Body of pancreas (tissue), 4 donors: ENCODE results near the gene CGB7. TPM values are rescaled to one million over a fixed set of nuclear protein-coding genes. Genes with fewer than 3 reads are reported as not detected.

Experiments used
- ATAC-seq: fragments of 150-250 bp; one replicate; pipeline ENCODE4 v1.9.1; 2016
- DNase-seq, 4 donors: peaks; one replicate each; pipeline ENCODE4 v3.0.0-alpha.2; 2019
- H3K27ac ChIP-seq, 4 donors: fragments of 200-600 bp; sonication (generic); 1 replicate in 3 of 4; 2 replicates in 1 of 4; pipeline versions ENCODE4 v1.5.1 to v1.6.1; 2016 to 2019; ENCODE audit warnings: mild to moderate bottlenecking in 1 of 4, mixed read lengths in 1 of 4, moderate library complexity in 1 of 4
- H3K27me3 ChIP-seq, 2 donors: fragments of 200-600 bp; sonication (generic); one replicate each; pipeline ENCODE4 v1.6.0; 2016; ENCODE audit warnings: mild to moderate bottlenecking in 1 of 2
- H3K36me3 ChIP-seq, 2 donors: fragments of 200-600 bp; sonication (generic); replicated peaks in 1 of 2; 2 replicates each; pipeline ENCODE4 v1.5.1; 2016; ENCODE audit warnings: low read depth in 2 of 2; ENCODE audit not compliant: insufficient read depth in 1 of 2
- H3K4me1 ChIP-seq: fragments of 200-600 bp; sonication (generic); one replicate; pipeline ENCODE4 v1.6.0; 2016
- H3K4me3 ChIP-seq, 2 donors: fragments of 200-600 bp; sonication (generic); 1 replicate in 1 of 2; 2 replicates in 1 of 2; pipeline ENCODE4 v1.5.1; 2016 to 2019
- H3K9me3 ChIP-seq, 3 donors: fragments of 200-600 bp; sonication (generic); 1 replicate in 2 of 3; 2 replicates in 1 of 3; pipeline ENCODE4 v1.5.1; 2016
- POLR2A ChIP-seq, 3 donors: fragments of 450-650 bp; IDR thresholded peaks; one replicate each; pipeline ENCODE4 v1.6.1; 2016; ENCODE audit warnings: antibody characterized with exemption in 3 of 3, mild to moderate bottlenecking in 2 of 3
- WGBS, 2 donors: methylation state at CpG; one replicate each; pipeline ENCODE4 v1.1.5; 2017; 5-methylcytosine and 5-hydroxymethylcytosine counted together
- intact Hi-C: fragments of 100-400 bp; cut with DNase I; formaldehyde crosslinking; loops from one replicate; pipeline ENCODE4 v1.15.1; 2023
- total RNA-seq, 2 donors: library from RNA; depleted of rRNA; stranded (reverse); fragments of >200 nt; gene quantifications; one replicate each; pipeline ENCODE4 v1.1.0, GENCODE V29; 2016
- TF ChIP-seq, protein P1 (sequence below), 7 experiments: fragments of 450-650 bp in 4 of 7; fragments of 200-600 bp in 3 of 7; sonication (generic) in 3 of 7; IDR thresholded peaks; one replicate each; pipeline ENCODE4 v1.5.1; 2016 to 2019; ENCODE audit warnings: antibody characterized with exemption in 7 of 7

CGB7 gene
- total RNA-seq, 2 donors from 2014 or later = not detected

DNA sequence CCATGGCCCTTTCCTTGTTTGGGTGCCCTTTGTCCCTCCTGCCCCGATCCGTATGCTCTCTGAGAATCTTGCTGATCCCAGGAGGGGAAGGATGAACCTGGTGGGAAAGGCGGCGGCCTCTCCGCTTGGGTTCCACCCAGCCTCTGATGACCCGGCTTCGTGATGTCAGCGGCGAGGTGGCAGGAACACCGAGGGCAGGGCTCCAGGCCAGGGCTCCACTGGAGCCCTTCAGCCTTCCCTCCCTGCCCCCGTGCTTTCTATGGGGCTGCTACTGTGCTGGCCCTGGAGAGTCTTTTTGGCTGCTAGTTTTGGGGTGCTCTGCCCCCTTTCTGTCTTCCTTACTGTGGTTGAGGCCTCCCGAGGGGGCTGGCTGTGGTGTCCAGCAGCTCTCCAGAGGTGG lies 44.8 kb upstream of the CGB7 start:
- H3K9me3 ChIP-seq = no peaks in the 10 kb centered on the region
- intact Hi-C loops = no loop called here
- TF ChIP-seq, protein P1, sequence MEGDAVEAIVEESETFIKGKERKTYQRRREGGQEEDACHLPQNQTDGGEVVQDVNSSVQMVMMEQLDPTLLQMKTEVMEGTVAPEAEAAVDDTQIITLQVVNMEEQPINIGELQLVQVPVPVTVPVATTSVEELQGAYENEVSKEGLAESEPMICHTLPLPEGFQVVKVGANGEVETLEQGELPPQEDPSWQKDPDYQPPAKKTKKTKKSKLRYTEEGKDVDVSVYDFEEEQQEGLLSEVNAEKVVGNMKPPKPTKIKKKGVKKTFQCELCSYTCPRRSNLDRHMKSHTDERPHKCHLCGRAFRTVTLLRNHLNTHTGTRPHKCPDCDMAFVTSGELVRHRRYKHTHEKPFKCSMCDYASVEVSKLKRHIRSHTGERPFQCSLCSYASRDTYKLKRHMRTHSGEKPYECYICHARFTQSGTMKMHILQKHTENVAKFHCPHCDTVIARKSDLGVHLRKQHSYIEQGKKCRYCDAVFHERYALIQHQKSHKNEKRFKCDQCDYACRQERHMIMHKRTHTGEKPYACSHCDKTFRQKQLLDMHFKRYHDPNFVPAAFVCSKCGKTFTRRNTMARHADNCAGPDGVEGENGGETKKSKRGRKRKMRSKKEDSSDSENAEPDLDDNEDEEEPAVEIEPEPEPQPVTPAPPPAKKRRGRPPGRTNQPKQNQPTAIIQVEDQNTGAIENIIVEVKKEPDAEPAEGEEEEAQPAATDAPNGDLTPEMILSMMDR (IDR thresholded peaks at IDR 0.05) = no peak
- TF ChIP-seq POLR2A (IDR thresholded peaks at IDR 0.05) = no peak
- H3K4me1 ChIP-seq = peaks cover 14% of the 10 kb centered on the region
- DNase-seq (no peak), ATAC-seq (no peak)
- H3K36me3 ChIP-seq = peaks cover 26 to 29% of the 10 kb centered on the region in 2 donors
- H3K4me3 ChIP-seq = no peak overlapping the region
- no peak overlapping the region for H3K27ac ChIP-seq
- H3K27me3 ChIP-seq = no peaks in the 10 kb centered on the region
- WGBS, 2 donors = 80 to 93% methylated on average over 6 to 12 of the region's 12 CpGs

GRCh38 chr19:49101160-49101559 lies 43.6 kb upstream of the CGB7 start:
- no peak for DNase-seq
- intact Hi-C loops = no loop called here
- 89 to 90% methylated on average over 10 to 12 of the region's 12 CpGs for WGBS, 2 donors
- TF ChIP-seq, protein P1 (IDR thresholded peaks at IDR 0.05) = no peak
- no peak for TF ChIP-seq POLR2A (IDR thresholded peaks at IDR 0.05)
- H3K36me3 ChIP-seq = peaks cover 26 to 32% of the 10 kb centered on the region in 2 donors
- H3K27ac ChIP-seq = no peak overlapping the region
- peaks cover 15% of the 10 kb centered on the region for H3K4me1 ChIP-seq
- no peak overlapping the region for H3K4me3 ChIP-seq
- H3K27me3 ChIP-seq = no peaks in the 10 kb centered on the region
- H3K9me3 ChIP-seq = no peaks in the 10 kb centered on the region
- ATAC-seq = no peak

GRCh38 chr19:49098795-49099194 lies 41.2 kb upstream of the CGB7 start:
- intact Hi-C loops = loop anchor here (5.0 to 10.0 kb wide), 2 partner anchors 46 to 104 kb away; no protein-coding TSS in a partner anchor
- no peaks in the 10 kb centered on the region for H3K27me3 ChIP-seq
- 44 to 51% methylated on average over 4 of the region's 4 CpGs for WGBS, 2 donors
- H3K27ac ChIP-seq = no peak overlapping the region
- ATAC-seq (no peak), DNase-seq (no peak)
- H3K9me3 ChIP-seq = no peaks in the 10 kb centered on the region
- no peak overlapping the region for H3K4me3 ChIP-seq
- H3K4me1 ChIP-seq = peaks cover 15% of the 10 kb centered on the region
- TF ChIP-seq, protein P1 (IDR thresholded peaks at IDR 0.05) = no peak
- TF ChIP-seq POLR2A (IDR thresholded peaks at IDR 0.05) = no peak
- H3K36me3 ChIP-seq = peaks cover 20 to 32% of the 10 kb centered on the region in 2 donors

GRCh38 chr19:49097453-49098288 lies 40.1 kb upstream of the CGB7 start:
- peak overlapping the region in 1 of 4 donors; percentile 45 for H3K27ac ChIP-seq
- 38% methylated on average over 6 to 8 of the region's 8 CpGs for WGBS, 2 donors
- TF ChIP-seq POLR2A (IDR thresholded peaks at IDR 0.05) = no peak
- TF ChIP-seq, protein P1 (IDR thresholded peaks at IDR 0.05) = peak; percentile 93 to 100 (median 96)
- no peaks in the 10 kb centered on the region for H3K9me3 ChIP-seq
- ATAC-seq = peak; percentile 86
- peak; percentile 72 to 80 (median 73) for DNase-seq
- H3K4me3 ChIP-seq = no peak overlapping the region
- intact Hi-C loops = loop anchor here (5.0 to 10.0 kb wide), 2 partner anchors 47 to 105 kb away; no protein-coding TSS in a partner anchor
- peaks cover 15% of the 10 kb centered on the region for H3K4me1 ChIP-seq
- no peaks in the 10 kb centered on the region for H3K27me3 ChIP-seq
- peaks cover 21 to 29% of the 10 kb centered on the region in 2 donors for H3K36me3 ChIP-seq
